H1 (cell line): Measurements from ENCODE around the gene BRIX1. TPM values are rescaled to one million over a fixed set of nuclear protein-coding genes. Genes with fewer than 3 reads are reported as not detected.
A peak's percentile ranks its signal among the peaks of the same experiment; 100 is the strongest.

Source experiments
- CTCF ChIA-PET: fragments of 300-600 bp; sonication (Branson Sonifier 250); formaldehyde crosslinking; loops from one replicate; lab custom pipeline; 2021; ENCODE audit not compliant: partially characterized antibody; lab: Charles Lee
- POLR2A ChIA-PET: fragments of 300-600 bp; sonication (Branson Sonifier 250); formaldehyde crosslinking; loops from one replicate; lab custom pipeline; 2021; ENCODE audit warnings: inconsistent platforms; ENCODE audit not compliant: partially characterized antibody; lab: Charles Lee
- DNase-seq, 2 experiments: peaks; one replicate each; pipeline versions ENCODE4 v3.0.0 to v3.0.0-alpha.2; 2010 to 2022; ENCODE audit warnings: low spot score in 2 of 2, low read depth in 1 of 2, mixed read lengths in 1 of 2
- FAIRE-seq: peaks from 2 replicates; lab custom pipeline; 2011; peaks lifted over from hg19 to GRCh38; lab: Jason Lieb, UNC
- H2AFZ ChIP-seq: 2 replicates; pipeline ENCODE4 v1.8.1; 2012; ENCODE audit warnings: low read length, inconsistent platforms
- H2AK5ac ChIP-seq: 2 replicates; pipeline ENCODE4 v1.6.1; 2013; ENCODE audit warnings: low read depth, low read length
- H2BK120ac ChIP-seq: replicated peaks from 2 replicates; pipeline ENCODE3; 2013; ENCODE audit warnings: low read depth, low read length, inconsistent platforms
- H2BK12ac ChIP-seq: 2 replicates; pipeline ENCODE4 v1.6.1; 2013; ENCODE audit warnings: low read depth, low read length
- H2BK15ac ChIP-seq: 2 replicates; pipeline ENCODE4 v1.6.1; 2013; ENCODE audit warnings: low read length
- H2BK20ac ChIP-seq: 2 replicates; pipeline ENCODE4 v1.6.1; 2013; ENCODE audit warnings: low read length
- H2BK5ac ChIP-seq: 2 replicates; pipeline ENCODE4 v1.6.1; 2013; ENCODE audit warnings: low read depth, low read length
- H3K14ac ChIP-seq: 2 replicates; pipeline ENCODE4 v1.6.1; 2013; ENCODE audit warnings: inconsistent platforms; ENCODE audit not compliant: insufficient read length
- H3K18ac ChIP-seq: 2 replicates; pipeline ENCODE4 v1.6.1; 2013; ENCODE audit warnings: low read length; ENCODE audit errors: extremely low read depth
- H3K23ac ChIP-seq: 2 replicates; pipeline ENCODE4 v1.6.1; 2013; ENCODE audit warnings: inconsistent platforms; ENCODE audit not compliant: insufficient read length
- H3K23me2 ChIP-seq: 2 replicates; pipeline ENCODE4 v1.6.1; 2013; ENCODE audit warnings: low read depth, low read length
- H3K27ac ChIP-seq: 2 replicates; pipeline ENCODE4 v1.6.1; 2011; ENCODE audit warnings: low read depth, low read length, inconsistent platforms
- H3K27me3 ChIP-seq, 4 experiments: replicated peaks in 1 of 4; 1 replicate in 1 of 4; 2 replicates in 3 of 4; pipeline versions ENCODE4 v1.6.1 to v1.8.1; 2011 to 2013; ENCODE audit warnings: low read length in 3 of 4, mild to moderate bottlenecking in 3 of 4, inconsistent platforms in 2 of 4, mixed read lengths in 2 of 4, moderate library complexity in 1 of 4; ENCODE audit not compliant: control insufficient read depth in 3 of 4, insufficient read depth in 3 of 4; ENCODE audit errors: extremely low read depth in 1 of 4
- H3K36me3 ChIP-seq, 4 experiments: 2 replicates each; pipeline versions ENCODE4 v1.6.1 to v1.8.1; 2011 to 2013; ENCODE audit warnings: mild to moderate bottlenecking in 4 of 4, low read length in 3 of 4, moderate library complexity in 2 of 4, control low read depth in 1 of 4, inconsistent platforms in 1 of 4; ENCODE audit not compliant: insufficient read depth in 4 of 4, control insufficient read depth in 2 of 4
- H3K4ac ChIP-seq: replicated peaks from 2 replicates; pipeline ENCODE3; 2013; ENCODE audit warnings: low read length, low read depth, mixed read lengths, inconsistent platforms; ENCODE audit not compliant: insufficient read length
- H3K4me1 ChIP-seq, 4 experiments: replicated peaks in 1 of 4; 1 replicate in 1 of 4; 2 replicates in 3 of 4; pipeline versions ENCODE4 v1.6.1 to v1.8.1; 2011 to 2013; ENCODE audit warnings: low read length in 3 of 4, inconsistent platforms in 2 of 4, mixed read lengths in 1 of 4; ENCODE audit not compliant: insufficient read depth in 4 of 4, control insufficient read depth in 3 of 4
- H3K4me2 ChIP-seq, 2 experiments: 2 replicates each; pipeline versions ENCODE4 v1.6.1 to v1.8.1; 2011 to 2013; ENCODE audit warnings: low read depth in 2 of 2, low read length in 2 of 2, control low read depth in 1 of 2, inconsistent platforms in 1 of 2, mild to moderate bottlenecking in 1 of 2; ENCODE audit not compliant: insufficient read depth in 1 of 2
- H3K4me3 ChIP-seq, 4 experiments: fragments of 200-600, 300-600 bp in 1 of 4; sonication (generic), shearing (Covaris generic), sonication (Bioruptor Twin) in 1 of 4; 2 replicates each; pipeline versions ENCODE4 v1.5.1 to v1.8.1; 2011 to 2016; ENCODE audit warnings: low read length in 4 of 4, low read depth in 3 of 4, control low read depth in 2 of 4, inconsistent platforms in 2 of 4, mild to moderate bottlenecking in 2 of 4, mixed read lengths in 1 of 4, moderate library complexity in 1 of 4; ENCODE audit not compliant: insufficient read depth in 2 of 4; ENCODE audit errors: extremely low read depth in 1 of 4
- H3K56ac ChIP-seq: replicated peaks from 2 replicates; pipeline ENCODE3; 2013; ENCODE audit warnings: low read depth, mild to moderate bottlenecking, mixed read lengths, low read length, inconsistent platforms; ENCODE audit not compliant: insufficient read length
- H3K79me1 ChIP-seq: 2 replicates; pipeline ENCODE4 v1.6.1; 2013; ENCODE audit warnings: low read depth, low read length, control low read depth
- H3K79me2 ChIP-seq, 2 experiments: 2 replicates each; pipeline versions ENCODE4 v1.6.1 to v1.8.1; 2012 to 2013; ENCODE audit warnings: low read length in 2 of 2, mild to moderate bottlenecking in 2 of 2, inconsistent platforms in 1 of 2; ENCODE audit not compliant: insufficient read depth in 2 of 2, control insufficient read depth in 1 of 2
- H3K9ac ChIP-seq, 4 experiments: replicated peaks in 1 of 4; 1 replicate in 1 of 4; 2 replicates in 3 of 4; pipeline versions ENCODE4 v1.6.1 to v1.8.1; 2011 to 2013; ENCODE audit warnings: low read depth in 3 of 4, low read length in 3 of 4, control low read depth in 2 of 4, mild to moderate bottlenecking in 2 of 4, moderate library complexity in 2 of 4, inconsistent platforms in 1 of 4; ENCODE audit errors: extremely low read depth in 1 of 4
- H3K9me3 ChIP-seq, 2 experiments: 2 replicates each; pipeline versions ENCODE4 v1.6.1 to v1.8.1; 2012 to 2013; ENCODE audit warnings: mild to moderate bottlenecking in 2 of 2, moderate library complexity in 2 of 2, control low read depth in 1 of 2, inconsistent platforms in 1 of 2, low read depth in 1 of 2, low read length in 1 of 2, mixed read lengths in 1 of 2; ENCODE audit not compliant: insufficient read depth in 2 of 2
- H4K20me1 ChIP-seq, 2 experiments: replicated peaks in 1 of 2; 2 replicates each; pipeline versions ENCODE3 to v1.8.1; 2011 to 2013; ENCODE audit warnings: inconsistent platforms in 2 of 2, low read length in 2 of 2, mild to moderate bottlenecking in 1 of 2; ENCODE audit not compliant: insufficient read depth in 2 of 2, control insufficient read depth in 1 of 2
- H4K5ac ChIP-seq: 2 replicates; pipeline ENCODE4 v1.6.1; 2013; ENCODE audit warnings: low read length, low read depth, mixed read lengths, inconsistent platforms; ENCODE audit not compliant: insufficient read length
- H4K8ac ChIP-seq: 2 replicates; pipeline ENCODE4 v1.8.0; 2013; ENCODE audit warnings: mild to moderate bottlenecking, moderate library complexity, low read length, inconsistent platforms; ENCODE audit not compliant: insufficient read depth; ENCODE audit errors: extremely low read depth
- H4K91ac ChIP-seq: replicated peaks from 2 replicates; pipeline ENCODE3; 2013; ENCODE audit warnings: low read length, mixed read lengths, inconsistent platforms; ENCODE audit not compliant: insufficient read length
- WGBS, 2 experiments: shearing (Covaris generic) in 1 of 2; methylation state at CpG; one replicate each; pipeline versions ENCODE4 v1.1.6 to v1.1.7; 2013 to 2015; ENCODE audit warnings: low lambda C conversion rate in 2 of 2, mixed read lengths in 2 of 2, inconsistent platforms in 1 of 2, low coverage in 1 of 2, missing lambda C conversion rate in 1 of 2; ENCODE audit not compliant: insufficient replicate concordance in 2 of 2, insufficient coverage in 1 of 2, insufficient read length in 1 of 2; ENCODE audit errors: extremely low coverage in 1 of 2, missing lambda C conversion rate in 1 of 2; 5-methylcytosine and 5-hydroxymethylcytosine counted together
- polyA plus RNA-seq, 7 experiments: library from polyadenylated mRNA; depleted of rRNA in 3 of 7; stranded (reverse) in 5 of 7; unstranded in 2 of 7; fragments of >200 nt in 5 of 7; fragments of 200-250 nt in 2 of 7; gene quantifications; 1 replicate in 5 of 7; 2 replicates in 1 of 7; 4 replicates in 1 of 7; pipeline versions ENCODE4 v1.2.1 to v1.2.3, GENCODE V29; 2011 to 2013; ENCODE audit warnings: missing spikeins in 2 of 7, mixed read lengths in 2 of 7
- total RNA-seq: library from RNA; stranded (reverse); fragmentation: NEBNext Ultra II Directional; extraction: Animal tissue kit (Norgen Biotek cat#: 25700); gene quantifications from 2 replicates; pipeline ENCODE4 v1.2.1, GENCODE V29; 2021

BRIX1 gene
- total and polyA plus RNA-seq, 2 of the 8 experiments (the other 6 are each of a cell fraction or from before 2014, with no cell fraction given): 26.9 to 71.7 TPM

- Histone ChIP-seq H3K4ac (no peak overlapping the region), H3K79me2 (peaks cover 6 to 42% of the 10 kb centered on the region in 2 experiments; a peak in 3 of 4 replicates), H3K18ac (no peak overlapping the region), H3K9ac (peak overlapping the region in 3 of 4 experiments; percentile 28 to 77 (median 76); a peak in 5 of 7 replicates), H2BK15ac (no peak overlapping the region), H4K8ac (no peak overlapping the region), H4K5ac (no peak overlapping the region), H3K14ac (no peak overlapping the region), H3K56ac (no peak overlapping the region), H4K20me1 (peaks cover 0 to 2% of the 10 kb centered on the region in 2 experiments), H2BK120ac (no peak overlapping the region), H3K23ac (no peak overlapping the region), H2AK5ac (no peak overlapping the region), H3K27me3 (no peaks in the 10 kb centered on the region), H3K4me2 (peak overlapping the region; percentile 62 to 72), H2BK5ac (no peak overlapping the region), H3K36me3 (peaks cover 4 to 24% (median 12%) of the 10 kb centered on the region in 4 experiments; a peak in 6 of 8 replicates), H2BK12ac (no peak overlapping the region), H4K91ac (no peak overlapping the region), H2BK20ac (no peak overlapping the region), H3K4me1 (no peaks in the 10 kb centered on the region; a peak in 1 of 7 replicates), H3K23me2 (no peaks in the 10 kb centered on the region), H2AFZ (no peak overlapping the region), H3K79me1 (peaks cover 3% of the 10 kb centered on the region), H3K9me3 (no peaks in the 10 kb centered on the region), H3K4me3 (peak overlapping the region; percentile 50 to 96 (median 93)), H3K27ac (no peak overlapping the region)
- 14% methylated on average over 3 of the region's 3 CpGs; no CpG with 5 or more reads in 1 of the 2 experiments for WGBS, 2 experiments
- DNase-seq: no peak
- CTCF ChIA-PET: no interaction called here
- no peak for FAIRE-seq
- POLR2A ChIA-PET: interaction anchor here (0.9 to 3.8 kb wide), 8 partner anchors 10 to 455 kb away, joined by 3 to 51 read pairs (median 4); partner anchors contain the start of genes BRIX1 and RAD1
These were observed 14.9 kb downstream of the BRIX1 start for GRCh38 chr5:34930462-34930844.
